ENCODE results near the gene PLCB4.

The PLCB4 gene

GRCh38 chr20:9413001-9413400, 344.1 kb downstream of the PLCB4 start:
- DNase-seq: no peak

GRCh38 chr20:9415426-9415825, 346.5 kb downstream of the PLCB4 start:
- DNase-seq: no peak

GRCh38 chr20:9416421-9416820, 347.5 kb downstream of the PLCB4 start:
- no peak for DNase-seq

- DNase-seq: no peak
Observed at GRCh38 chr20:9417665-9418064, 348.8 kb downstream of the PLCB4 start.

GRCh38 chr20:9422321-9423057, 353.6 kb downstream of the PLCB4 start:
- DNase-seq: no peak

- no peak for DNase-seq
Observed at GRCh38 chr20:9424551-9424950, 355.7 kb downstream of the PLCB4 start.

- no peak for DNase-seq
Observed at GRCh38 chr20:9427430-9428291, 358.8 kb downstream of the PLCB4 start.

- no peak for DNase-seq
Observed at GRCh38 chr20:9428292-9428607, 359.4 kb downstream of the PLCB4 start.

- no peak for DNase-seq
Observed at GRCh38 chr20:9439806-9440205, 370.9 kb downstream of the PLCB4 start.

GRCh38 chr20:9440892-9441291, 372.0 kb downstream of the PLCB4 start:
- no peak for DNase-seq

- no peak for DNase-seq
Observed at GRCh38 chr20:9441948-9442347, 373.1 kb downstream of the PLCB4 start.

GRCh38 chr20:9442858-9443257, 374.0 kb downstream of the PLCB4 start:
- DNase-seq: no peak

GRCh38 chr20:9444921-9445320, 376.0 kb downstream of the PLCB4 start:
- DNase-seq: no peak

GRCh38 chr20:9447182-9447581, 378.3 kb downstream of the PLCB4 start:
- DNase-seq: no peak

- no peak for DNase-seq
Observed at GRCh38 chr20:9453201-9453600, 384.3 kb downstream of the PLCB4 start.

- no peak for DNase-seq
Observed at GRCh38 chr20:9454791-9455190, 385.9 kb downstream of the PLCB4 start.

GRCh38 chr20:9457136-9457535, 388.2 kb downstream of the PLCB4 start:
- DNase-seq: no peak

GRCh38 chr20:9458138-9458796, 389.4 kb downstream of the PLCB4 start:
- DNase-seq: no peak

GRCh38 chr20:9460518-9460917, 391.6 kb downstream of the PLCB4 start:
- no peak for DNase-seq

GRCh38 chr20:9467995-9468394, 399.1 kb downstream of the PLCB4 start:
- no peak for DNase-seq

- DNase-seq: no peak
Observed at GRCh38 chr20:9474835-9475415, 406.0 kb downstream of the PLCB4 start.

- no peak for DNase-seq
Observed at GRCh38 chr20:9475456-9475855, 406.6 kb downstream of the PLCB4 start.

- no peak for DNase-seq
Observed at GRCh38 chr20:9476174-9476573, 407.3 kb downstream of the PLCB4 start.

GRCh38 chr20:9476637-9477036, 407.8 kb downstream of the PLCB4 start:
- no peak for DNase-seq
